ENCODE data around the gene ARHGAP26. TPM values are rescaled to one million over a fixed set of nuclear protein-coding genes. Genes with fewer than 3 reads are reported as not detected.

ARHGAP26 gene
- total and polyA plus RNA-seq, 7 experiments from 2014 or later, result 10.5 to 123 (median 22.7) TPM

DNA sequence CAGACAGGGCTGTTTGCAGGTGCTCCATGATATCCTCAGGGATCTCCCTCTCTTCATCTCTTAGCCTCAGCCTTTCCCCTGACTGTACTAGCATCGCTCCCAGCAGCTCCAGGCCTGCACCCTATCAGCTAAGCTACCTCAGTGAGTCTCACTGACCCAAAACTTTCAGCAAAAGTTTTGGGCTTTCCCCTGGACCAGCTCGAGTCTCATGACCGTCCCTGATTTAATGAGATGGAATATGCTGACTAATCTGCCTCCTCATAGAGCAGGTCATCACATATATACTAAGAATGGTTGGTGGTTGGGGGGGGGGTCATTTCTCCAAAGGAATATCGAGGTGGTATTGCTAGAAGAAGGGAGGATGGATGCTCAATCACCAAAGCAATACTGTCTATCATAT, 481.8 kb downstream of the ARHGAP26 start:
- Histone ChIP-seq H3K4me3 (ENCODE audit: low read length) (no peak overlapping the region), H3K27me3 (ENCODE audit: control insufficient read depth in 2 of 2, insufficient read depth in 2 of 2, low read length in 2 of 2) (no peaks in the 10 kb centered on the region), H3K9me3 (ENCODE audit: control insufficient read depth in 2 of 3, low read length in 3 of 3) (no peaks in the 10 kb centered on the region), H3K27ac (ENCODE audit: low read depth, low read length) (no peak overlapping the region), H3K4me1 (ENCODE audit: control insufficient read depth in 2 of 2, insufficient read depth in 2 of 2, low read length in 2 of 2) (no peaks in the 10 kb centered on the region), H3K36me3 (ENCODE audit: control insufficient read depth in 2 of 3, insufficient read depth in 3 of 3, low read length in 3 of 3) (no peaks in the 10 kb centered on the region)
- DNase-seq (no peak), ATAC-seq (no peak)
- intact Hi-C loops (cut with micrococcal nuclease), result no loop called here
- Mint-ChIP-seq H3K4me1 (no peaks in the 10 kb centered on the region), H3K27me3 (no peaks in the 10 kb centered on the region), H3K4me3 (no peak overlapping the region), H3K9me3 (peaks cover 0 to 7% (median 0%) of the 10 kb centered on the region in 11 donors), H3K36me3 (peaks cover 0 to 6% (median 0%) of the 10 kb centered on the region in 5 donors), H3K27ac (no peak overlapping the region)
- ChIA-PET POLR2A (interaction anchor here (0.7 kb wide), 1 partner anchor 38 kb away, joined by 3 read pairs; no protein-coding TSS in a partner anchor), CTCF (no interaction called here)

DNA sequence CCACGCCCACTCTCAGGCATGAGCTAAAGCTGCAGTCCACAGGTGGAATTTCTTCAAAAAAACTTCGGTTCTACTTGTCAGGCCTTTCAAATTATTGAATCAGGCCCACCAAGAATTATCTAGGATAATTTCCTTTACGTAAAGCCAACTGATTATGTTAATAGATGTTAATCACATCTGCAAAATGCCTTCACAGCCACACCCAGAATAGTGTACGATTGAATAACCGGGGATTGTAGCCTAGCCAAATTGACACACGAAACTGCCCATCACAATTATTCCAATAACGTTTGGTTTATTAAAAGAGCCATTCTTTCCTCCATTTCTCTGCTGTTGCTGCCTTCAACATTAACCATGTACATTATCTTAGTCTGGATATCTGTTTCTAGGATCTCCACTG, 484.6 kb downstream of the ARHGAP26 start:
- Mint-ChIP-seq H3K4me1 (no peaks in the 10 kb centered on the region), H3K36me3 (no peaks in the 10 kb centered on the region), H3K4me3 (no peak overlapping the region), H3K27ac (no peak overlapping the region), H3K27me3 (no peaks in the 10 kb centered on the region), H3K9me3 (no peaks in the 10 kb centered on the region)
- Histone ChIP-seq H3K27me3 (ENCODE audit: control insufficient read depth in 2 of 2, insufficient read depth in 2 of 2, low read length in 2 of 2) (no peaks in the 10 kb centered on the region), H3K4me1 (ENCODE audit: control insufficient read depth in 2 of 2, insufficient read depth in 2 of 2, low read length in 2 of 2) (no peaks in the 10 kb centered on the region), H3K27ac (ENCODE audit: low read depth, low read length) (no peak overlapping the region), H3K4me3 (ENCODE audit: low read length) (no peak overlapping the region), H3K36me3 (ENCODE audit: control insufficient read depth in 2 of 3, insufficient read depth in 3 of 3, low read length in 3 of 3) (no peaks in the 10 kb centered on the region), H3K9me3 (ENCODE audit: control insufficient read depth in 2 of 3, low read length in 3 of 3) (no peaks in the 10 kb centered on the region)
- POLR2A ChIA-PET, result no interaction called here
- CTCF ChIA-PET, result no interaction called here
- intact Hi-C loops (cut with micrococcal nuclease), result no loop called here
- no peak for ATAC-seq
- DNase-seq, result no peak

DNA sequence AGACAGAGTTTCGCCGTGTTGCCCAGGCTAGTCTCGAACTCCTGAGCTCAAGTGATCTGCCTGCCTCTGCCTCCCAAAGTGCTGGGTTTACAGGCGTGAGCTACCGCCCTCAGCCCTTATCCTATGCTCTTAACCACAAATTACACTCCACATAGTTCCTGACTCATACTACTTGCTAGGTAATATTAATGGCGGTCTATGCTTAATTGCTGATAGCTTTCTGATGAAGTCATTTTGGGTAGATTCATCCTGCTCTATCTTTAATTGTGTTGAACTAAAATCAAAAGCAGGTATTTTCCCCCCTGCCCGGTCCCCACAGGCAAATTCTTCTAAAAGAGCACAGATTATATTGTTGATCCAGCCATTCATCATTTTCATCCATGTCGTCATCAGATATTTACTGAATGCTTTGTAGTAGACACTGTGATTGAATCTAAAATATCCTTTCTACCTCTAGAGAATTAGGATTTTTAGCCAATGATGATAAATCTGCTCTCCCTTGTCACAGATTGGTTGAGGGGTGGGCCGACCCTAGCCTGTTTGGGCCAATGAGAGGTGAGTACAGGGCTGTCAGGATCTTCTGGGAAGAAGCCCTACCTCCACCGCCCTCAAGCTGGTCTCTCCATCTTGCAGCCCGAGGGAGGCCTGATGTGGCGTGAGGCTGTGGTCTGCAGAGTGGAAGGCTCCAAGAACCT, 488.5 kb downstream of the ARHGAP26 start:
- no peaks in the 10 kb centered on the region for H3K27me3 ChIP-seq (ENCODE audit: control insufficient read depth in 2 of 2, insufficient read depth in 2 of 2, low read length in 2 of 2)
- POLR2A ChIA-PET, result interaction anchor here (1.2 kb wide), 1 partner anchor 129 kb away, joined by 3 read pairs; no protein-coding TSS in a partner anchor
- no peak overlapping the region for H3K4me3 ChIP-seq (ENCODE audit: low read length)
- no peaks in the 10 kb centered on the region for H3K36me3 ChIP-seq (ENCODE audit: control insufficient read depth in 2 of 3, insufficient read depth in 3 of 3, low read length in 3 of 3)
- ATAC-seq (no peak), DNase-seq (no peak)
- H3K9me3 ChIP-seq (ENCODE audit: control insufficient read depth in 2 of 3, low read length in 3 of 3), result no peaks in the 10 kb centered on the region
- CTCF ChIA-PET, result no interaction called here
- intact Hi-C loops (cut with micrococcal nuclease), result no loop called here
- Mint-ChIP-seq H3K9me3 (peaks cover 0 to 7% (median 0%) of the 10 kb centered on the region in 11 donors), H3K36me3 (peaks cover 0 to 6% (median 0%) of the 10 kb centered on the region in 5 donors), H3K27me3 (no peaks in the 10 kb centered on the region), H3K27ac (peak overlapping the region in 1 of 9 donors; percentile 41), H3K4me1 (peaks cover 0 to 4% (median 0%) of the 10 kb centered on the region in 7 donors), H3K4me3 (no peak overlapping the region)
- no peak overlapping the region for H3K27ac ChIP-seq (ENCODE audit: low read depth, low read length)
- H3K4me1 ChIP-seq (ENCODE audit: control insufficient read depth in 2 of 2, insufficient read depth in 2 of 2, low read length in 2 of 2), result no peaks in the 10 kb centered on the region

DNA sequence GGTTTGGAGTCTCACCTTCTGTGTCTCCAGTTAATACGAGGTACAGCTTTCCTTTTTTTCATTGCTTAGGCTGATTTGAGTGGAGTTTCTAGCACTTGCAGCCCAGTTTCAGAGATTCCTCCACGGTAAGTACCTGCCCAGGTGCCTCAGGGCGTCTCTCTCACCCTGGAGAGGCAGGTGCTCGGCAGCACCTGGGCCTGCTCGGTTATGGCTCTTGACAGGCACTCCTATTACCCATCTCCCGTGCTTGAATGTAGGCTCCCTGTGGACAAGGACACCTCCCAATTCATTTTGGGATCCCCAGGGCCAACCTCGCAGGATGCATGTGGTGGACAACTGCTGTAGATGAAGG, 489.1 kb downstream of the ARHGAP26 start:
- Histone ChIP-seq H3K4me1 (ENCODE audit: control insufficient read depth in 2 of 2, insufficient read depth in 2 of 2, low read length in 2 of 2) (no peaks in the 10 kb centered on the region), H3K27me3 (ENCODE audit: control insufficient read depth in 2 of 2, insufficient read depth in 2 of 2, low read length in 2 of 2) (no peaks in the 10 kb centered on the region), H3K36me3 (ENCODE audit: control insufficient read depth in 2 of 3, insufficient read depth in 3 of 3, low read length in 3 of 3) (no peaks in the 10 kb centered on the region), H3K9me3 (ENCODE audit: control insufficient read depth in 2 of 3, low read length in 3 of 3) (no peaks in the 10 kb centered on the region), H3K27ac (ENCODE audit: low read depth, low read length) (no peak overlapping the region), H3K4me3 (ENCODE audit: low read length) (no peak overlapping the region)
- peaks cover 0 to 8% (median 0%) of the 10 kb centered on the region in 5 donors for H3K36me3 Mint-ChIP-seq
- H3K9me3 Mint-ChIP-seq, result peaks cover 0 to 7% (median 0%) of the 10 kb centered on the region in 11 donors
- intact Hi-C loops (cut with micrococcal nuclease), result no loop called here
- peak overlapping the region in 1 of 9 donors; percentile 41 for H3K27ac Mint-ChIP-seq
- peaks cover 0 to 4% (median 0%) of the 10 kb centered on the region in 7 donors for H3K4me1 Mint-ChIP-seq
- ATAC-seq, result no peak
- CTCF ChIA-PET, result no interaction called here
- no peaks in the 10 kb centered on the region for H3K27me3 Mint-ChIP-seq
- DNase-seq, result no peak
- POLR2A ChIA-PET, result no interaction called here
- H3K4me3 Mint-ChIP-seq, result no peak overlapping the region

DNA sequence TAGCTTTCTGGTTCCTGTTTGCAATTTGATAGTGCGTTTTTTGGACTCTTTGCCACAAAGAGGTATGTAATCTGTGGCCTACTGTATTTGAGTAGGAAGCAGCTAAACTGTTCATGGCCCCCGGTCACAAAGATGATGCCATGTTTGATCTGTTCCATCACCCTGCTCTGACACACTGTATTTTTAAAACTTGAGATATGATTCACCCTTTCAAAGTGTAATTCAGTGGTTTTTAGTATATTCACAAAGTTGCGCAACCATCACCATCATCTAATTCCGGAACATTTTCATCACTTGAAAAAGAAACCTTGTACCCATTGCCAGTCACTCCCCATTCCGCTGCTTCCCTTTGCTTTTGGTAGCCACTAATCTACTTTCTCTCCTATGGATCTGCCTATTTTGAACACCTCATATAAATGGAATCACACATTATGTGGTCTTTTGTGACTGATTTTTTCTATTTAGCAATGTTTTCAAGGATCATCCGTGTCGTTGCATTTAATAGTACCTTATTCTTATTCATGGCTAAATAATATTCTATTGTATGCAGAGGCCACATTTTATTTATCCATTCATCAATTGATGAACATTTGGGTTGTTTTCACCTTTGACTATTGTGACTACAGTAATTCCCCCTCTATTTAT, 491.7 kb downstream of the ARHGAP26 start:
- ChIA-PET POLR2A (no interaction called here), CTCF (no interaction called here)
- no peak overlapping the region for H3K4me3 Mint-ChIP-seq
- H3K9me3 ChIP-seq (ENCODE audit: control insufficient read depth in 2 of 3, low read length in 3 of 3), result no peaks in the 10 kb centered on the region
- no peaks in the 10 kb centered on the region for H3K27me3 ChIP-seq (ENCODE audit: control insufficient read depth in 2 of 2, insufficient read depth in 2 of 2, low read length in 2 of 2)
- H3K27ac ChIP-seq (ENCODE audit: low read depth, low read length), result no peak overlapping the region
- H3K36me3 ChIP-seq (ENCODE audit: control insufficient read depth in 2 of 3, insufficient read depth in 3 of 3, low read length in 3 of 3), result no peaks in the 10 kb centered on the region
- no peaks in the 10 kb centered on the region for H3K4me1 ChIP-seq (ENCODE audit: control insufficient read depth in 2 of 2, insufficient read depth in 2 of 2, low read length in 2 of 2)
- ATAC-seq, result peak; percentile 76
- intact Hi-C loops (cut with micrococcal nuclease), result no loop called here
- H3K4me1 Mint-ChIP-seq, result peaks cover 0 to 4% (median 0%) of the 10 kb centered on the region in 7 donors
- no peak overlapping the region for H3K27ac Mint-ChIP-seq
- no peaks in the 10 kb centered on the region for H3K27me3 Mint-ChIP-seq
- H3K4me3 ChIP-seq (ENCODE audit: low read length), result no peak overlapping the region
- peaks cover 0 to 15% (median 4%) of the 10 kb centered on the region in 5 donors for H3K36me3 Mint-ChIP-seq
- peaks cover 0 to 21% (median 7%) of the 10 kb centered on the region in 11 donors for H3K9me3 Mint-ChIP-seq
- DNase-seq, result no peak

DNA sequence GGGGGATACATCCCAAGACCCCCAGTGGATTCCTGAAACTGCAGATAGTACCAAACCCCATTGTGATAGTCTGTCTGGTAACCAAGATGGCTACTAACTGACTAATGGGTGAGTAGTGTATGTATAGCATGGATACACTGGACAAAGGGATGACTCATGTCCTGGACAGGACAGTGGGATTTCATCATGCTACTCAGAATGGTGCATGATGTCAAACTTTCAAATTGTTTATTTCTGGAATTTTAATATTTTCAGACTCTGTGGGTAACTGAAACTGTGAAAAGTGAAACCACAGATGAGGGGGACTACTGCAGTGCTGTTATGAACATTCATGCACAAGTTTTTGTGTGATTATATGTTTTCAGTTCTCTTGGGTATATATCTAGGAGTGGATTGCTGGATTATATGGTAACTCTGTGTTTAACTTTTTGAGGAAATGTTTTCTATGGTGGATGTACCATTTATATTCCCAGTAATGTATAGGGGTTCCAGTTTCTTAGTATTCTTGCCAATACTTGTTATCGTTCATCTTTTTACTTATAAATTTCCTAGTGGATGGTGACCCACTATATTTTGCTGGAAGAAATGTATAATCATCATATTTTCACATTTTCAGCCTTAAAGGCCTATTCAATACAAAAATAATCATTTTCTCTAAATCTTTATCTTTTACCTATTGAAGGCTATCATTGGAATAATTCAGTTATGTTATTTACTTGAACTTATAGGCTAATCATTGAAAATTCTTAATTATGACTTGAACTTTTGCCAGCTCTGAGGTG, 492.4 kb downstream of the ARHGAP26 start:
- Histone ChIP-seq H3K27me3 (ENCODE audit: control insufficient read depth in 2 of 2, insufficient read depth in 2 of 2, low read length in 2 of 2) (no peaks in the 10 kb centered on the region), H3K27ac (ENCODE audit: low read depth, low read length) (no peak overlapping the region), H3K4me1 (ENCODE audit: control insufficient read depth in 2 of 2, insufficient read depth in 2 of 2, low read length in 2 of 2) (no peaks in the 10 kb centered on the region), H3K36me3 (ENCODE audit: control insufficient read depth in 2 of 3, insufficient read depth in 3 of 3, low read length in 3 of 3) (no peaks in the 10 kb centered on the region), H3K9me3 (ENCODE audit: control insufficient read depth in 2 of 3, low read length in 3 of 3) (no peaks in the 10 kb centered on the region), H3K4me3 (ENCODE audit: low read length) (no peak overlapping the region)
- intact Hi-C loops (cut with micrococcal nuclease), result no loop called here
- no peak for DNase-seq
- peaks cover 0 to 4% (median 0%) of the 10 kb centered on the region in 7 donors for H3K4me1 Mint-ChIP-seq
- H3K27me3 Mint-ChIP-seq, result no peaks in the 10 kb centered on the region
- peaks cover 0 to 19% (median 5%) of the 10 kb centered on the region in 5 donors for H3K36me3 Mint-ChIP-seq
- no peak overlapping the region for H3K27ac Mint-ChIP-seq
- no peak overlapping the region for H3K4me3 Mint-ChIP-seq
- ChIA-PET CTCF (no interaction called here), POLR2A (no interaction called here)
- ATAC-seq, result peak; percentile 82
- peaks cover 0 to 27% (median 11%) of the 10 kb centered on the region in 11 donors for H3K9me3 Mint-ChIP-seq

Data from naive thymus-derived CD4-positive, alpha-beta T cell (primary cell).